T1000 (cell line): ENCODE results near the gene MAGEB5.
"Not testable (repeated sequence)": the region's sequence is repeated elsewhere in the genome, so short reads cannot be mapped to it uniquely, and the experiment has no call there.

Experiments used
- DNase-seq: peaks from one replicate; lab custom pipeline; 2025; ENCODE audit warnings: mixed read lengths; lab: John Stamatoyannopoulos, UW

MAGEB5 gene, protein sequence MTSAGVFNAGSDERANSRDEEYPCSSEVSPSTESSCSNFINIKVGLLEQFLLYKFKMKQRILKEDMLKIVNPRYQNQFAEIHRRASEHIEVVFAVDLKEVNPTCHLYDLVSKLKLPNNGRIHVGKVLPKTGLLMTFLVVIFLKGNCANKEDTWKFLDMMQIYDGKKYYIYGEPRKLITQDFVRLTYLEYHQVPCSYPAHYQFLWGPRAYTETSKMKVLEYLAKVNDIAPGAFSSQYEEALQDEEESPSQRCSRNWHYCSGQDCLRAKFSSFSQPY

DNA sequence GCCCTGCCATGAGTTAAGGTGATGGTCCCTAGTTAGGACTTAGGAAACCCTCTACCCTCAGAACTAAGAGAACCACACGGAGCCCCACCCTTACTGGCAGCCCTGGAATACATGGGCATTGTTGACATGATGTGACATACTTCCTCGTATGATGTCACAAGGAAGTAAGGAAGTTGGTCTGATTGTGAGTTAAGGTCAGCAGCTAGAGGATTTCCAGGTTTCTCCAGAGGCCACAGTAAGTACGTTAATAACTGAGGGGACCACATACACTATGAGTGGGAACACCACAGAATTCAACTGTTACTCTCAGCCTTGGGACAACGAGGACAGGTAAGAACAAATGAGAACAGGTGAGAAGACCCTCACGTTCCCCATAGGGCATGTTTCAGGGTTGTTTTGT lies at the start of gene MAGEB5:
Gene MAGEB5, plus strand, starts transcription at position 301 of the 400 bp plus-strand sequence. CDS start 1,133 bp downstream, outside the sequence.
- DNase-seq, result no peak

DNA sequence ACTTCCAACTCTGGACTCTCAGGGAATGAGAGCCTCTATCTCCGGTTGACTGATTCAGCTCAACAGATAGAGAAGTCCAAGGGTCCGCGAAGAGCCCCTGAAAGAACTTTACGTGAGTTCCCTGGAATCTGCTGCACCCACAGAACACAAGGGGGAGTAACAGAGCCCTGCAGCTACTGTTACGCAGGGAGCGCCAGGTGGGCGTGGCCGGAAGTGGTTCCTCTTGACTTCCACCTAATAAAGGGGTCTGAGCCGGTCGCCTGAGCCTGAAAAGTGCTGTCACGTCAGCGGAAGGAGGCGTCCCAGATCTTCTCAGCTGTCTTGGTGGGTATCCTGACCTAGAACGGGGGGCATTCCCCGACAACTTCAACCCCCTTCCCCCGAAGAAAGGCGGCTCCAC lies 23.8 kb upstream of the MAGEB5 start, which contains the start of gene MAGEB6:
Gene MAGEB6, plus strand, starts transcription at position 237 of the 400 bp plus-strand sequence. CDS start 1,407 bp downstream, outside the sequence.
- no peak for DNase-seq

DNA sequence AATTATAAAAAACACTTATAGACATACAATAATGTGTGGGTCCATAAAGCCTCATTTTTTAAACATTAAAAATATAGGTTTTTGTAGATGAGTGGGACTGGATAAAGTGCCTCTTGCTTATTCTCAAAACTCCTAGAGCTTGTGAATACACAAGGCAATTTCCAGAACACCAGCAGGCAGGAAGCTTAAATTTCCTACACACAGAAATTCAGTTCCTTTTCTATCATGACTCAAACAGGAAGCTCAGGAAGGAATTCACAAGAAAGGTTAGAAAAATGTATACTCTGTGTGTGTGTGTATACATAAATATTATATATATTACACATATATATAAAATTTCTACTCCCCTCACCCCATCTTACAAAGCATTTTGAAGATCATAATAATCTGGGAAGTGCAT lies 12.4 kb upstream of the MAGEB5 start:
- DNase-seq, result no peak

DNA sequence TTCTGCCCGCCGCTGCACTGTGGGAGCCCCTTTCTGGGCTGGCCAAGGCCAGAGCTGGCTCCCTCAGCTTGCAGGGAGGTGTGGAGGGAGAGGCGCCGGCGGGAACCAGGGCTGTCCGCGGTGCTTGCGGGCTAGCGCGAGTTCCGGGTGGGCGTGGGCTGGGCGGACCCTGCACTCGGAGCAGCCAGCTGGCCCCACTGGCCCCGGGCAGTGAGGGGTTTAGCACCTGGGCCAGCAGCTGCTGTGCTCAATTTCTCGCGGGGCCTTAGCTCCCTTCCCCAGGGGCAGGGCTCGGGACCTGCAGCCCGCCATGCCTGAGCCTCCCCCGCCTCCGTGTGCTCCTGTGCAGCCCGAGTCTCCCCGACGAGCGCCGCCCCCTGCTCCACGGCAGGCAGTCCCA lies 11.3 kb upstream of the MAGEB5 start:
- not testable (repeated sequence) for DNase-seq

DNA sequence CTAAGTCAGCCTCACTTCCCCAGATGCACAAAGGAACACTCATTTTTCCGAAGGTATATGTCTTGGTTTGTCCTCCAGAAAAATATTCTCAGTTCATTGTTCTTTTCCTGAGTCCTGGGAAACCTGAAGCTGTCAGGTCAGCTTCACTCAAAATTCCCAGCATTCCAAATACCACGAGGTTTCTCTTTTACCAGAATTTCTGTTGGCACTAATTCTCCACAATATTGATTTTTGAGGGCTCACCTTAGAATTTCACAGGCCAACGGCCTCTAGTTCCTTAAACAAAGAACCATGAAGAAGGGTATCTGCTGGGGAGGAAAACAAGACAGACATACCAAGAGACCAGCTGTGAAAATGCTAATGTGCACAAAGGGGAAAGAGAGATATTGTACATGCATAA lies 8.0 kb upstream of the MAGEB5 start:
- DNase-seq, result no peak

DNA sequence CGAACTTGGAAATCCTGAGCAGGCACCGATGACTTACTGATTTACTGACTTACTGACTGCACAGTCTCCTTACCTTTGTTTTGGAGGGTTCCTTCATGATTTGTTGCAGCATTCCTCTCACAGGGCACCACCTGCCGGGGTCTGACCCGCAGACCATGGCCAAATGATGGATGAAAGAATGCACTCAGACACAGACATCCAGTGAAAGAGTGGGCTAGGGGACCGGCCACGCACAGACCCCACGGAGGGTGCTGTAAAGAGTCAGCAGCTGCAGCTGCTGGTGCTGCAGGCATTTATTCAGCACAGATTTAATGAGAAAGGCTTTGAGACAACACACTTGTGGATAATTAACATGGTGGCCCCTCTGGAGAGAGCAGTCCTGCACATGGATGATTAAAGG lies 3.4 kb downstream of the MAGEB5 start:
- DNase-seq, result no peak

DNA sequence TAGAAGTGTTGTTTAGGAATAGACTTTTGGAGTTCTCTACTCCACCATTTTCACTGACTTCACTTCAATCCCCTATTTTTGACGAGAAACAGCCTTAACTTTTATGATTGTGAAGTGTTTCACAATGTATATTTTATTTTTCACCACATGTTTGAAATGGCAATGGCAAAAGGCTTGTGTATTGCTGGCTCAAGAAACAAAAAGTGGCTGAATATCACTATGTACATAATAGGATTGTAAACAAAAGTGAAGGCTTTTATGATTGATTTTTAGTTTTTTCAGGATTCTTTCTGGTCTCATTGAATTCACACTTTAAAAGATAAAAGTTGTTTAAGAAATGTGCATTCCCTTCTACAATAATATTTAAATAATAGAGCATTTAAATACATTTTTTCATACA lies 18.2 kb downstream of the MAGEB5 start:
- no peak for DNase-seq

DNA sequence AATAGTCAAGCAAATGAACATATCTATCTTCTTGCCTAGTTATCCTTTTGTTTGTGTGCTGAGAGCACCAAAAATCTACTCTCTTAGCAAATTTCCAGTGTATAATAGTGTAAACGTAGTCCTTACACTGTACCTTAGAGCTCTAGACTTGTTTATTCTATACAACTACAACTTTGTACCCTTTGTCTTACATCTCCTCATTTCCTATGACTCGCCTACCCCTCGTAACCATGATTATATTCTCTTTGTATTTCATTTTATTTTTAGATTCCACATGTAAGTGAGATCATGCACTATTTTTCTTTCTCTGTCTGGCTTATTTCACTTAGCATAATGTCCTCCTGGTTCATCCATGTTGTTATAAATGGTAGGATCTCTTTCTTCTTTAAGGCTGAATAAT lies 37.6 kb downstream of the MAGEB5 start:
- no peak for DNase-seq

DNA sequence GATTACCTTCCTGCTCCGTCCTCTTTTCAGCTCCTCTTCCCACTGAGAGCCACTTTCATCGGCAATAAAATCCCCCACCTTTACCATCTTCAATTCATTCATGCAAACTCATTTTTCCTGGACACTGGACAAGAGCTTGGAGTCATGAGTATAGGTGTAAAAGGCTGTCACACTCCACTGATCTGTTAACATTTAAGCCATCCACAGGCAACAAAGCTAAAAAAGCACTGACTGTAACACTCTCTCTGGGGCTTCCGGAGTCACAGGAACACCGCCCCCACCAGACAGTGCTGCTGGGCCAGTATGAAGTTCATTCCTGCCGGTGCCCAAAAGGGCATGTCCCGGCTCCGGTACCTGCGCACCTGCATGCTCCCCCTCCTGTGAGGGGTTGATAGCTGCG lies 38.5 kb downstream of the MAGEB5 start:
- DNase-seq, result no peak

DNA sequence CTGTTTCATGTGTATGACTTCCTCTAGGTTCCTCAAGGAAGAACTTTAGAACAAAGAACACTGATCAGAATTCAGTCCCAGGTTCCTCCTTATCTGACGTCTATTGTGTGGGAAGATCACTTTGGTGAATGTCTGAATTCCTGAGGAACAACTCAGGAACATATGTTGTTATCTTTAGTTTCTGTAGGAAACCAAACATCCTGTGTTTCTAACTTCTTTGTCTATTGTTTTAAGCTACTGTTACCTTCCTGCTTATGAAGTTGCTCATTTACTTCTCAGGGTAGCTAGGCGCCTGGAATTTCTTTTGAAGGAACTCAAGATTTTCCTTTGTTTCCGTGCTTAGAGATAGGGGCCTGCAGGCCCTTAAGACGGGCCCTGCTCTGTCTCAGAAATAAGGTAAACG lies 46.2 kb downstream of the MAGEB5 start:
- no peak for DNase-seq
